Measurements from ENCODE around the gene ZNF43. TPM values are rescaled to one million over a fixed set of nuclear protein-coding genes. Genes with fewer than 3 reads are reported as not detected.
"Not testable (repeated sequence)": the region's sequence is repeated elsewhere in the genome, so short reads cannot be mapped to it uniquely, and the experiment has no call there.

The ZNF43 gene
- total and polyA plus RNA-seq, 8 donors = 3.6 to 13.3 (median 6.8) TPM

DNA sequence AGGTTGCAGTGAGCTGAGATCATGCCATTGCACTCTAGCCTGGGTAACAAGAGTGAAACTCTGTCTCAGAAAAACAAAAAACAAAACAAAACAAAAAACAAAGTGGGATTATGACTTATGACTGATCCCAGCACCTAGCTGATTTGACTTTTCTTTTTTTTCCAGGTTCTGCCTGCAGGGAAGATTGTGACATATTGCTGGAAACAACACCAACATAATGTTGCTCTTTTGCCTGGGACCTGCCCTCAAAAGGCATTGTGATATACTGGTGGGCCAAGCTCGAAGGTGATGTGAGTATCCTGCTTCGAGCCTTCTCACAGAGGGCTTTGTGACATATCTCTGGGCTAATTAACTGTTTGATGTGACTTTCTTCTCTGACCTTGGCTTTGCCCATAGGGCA lies 42.0 kb upstream of the ZNF43 start:
- FAIRE-seq = no peak
- Histone ChIP-seq H3K4me3 (no peak overlapping the region), H3K36me3 (no peaks in the 10 kb centered on the region), H3K9me3 (no peaks in the 10 kb centered on the region), H3K27ac (no peak overlapping the region), H3K27me3 (no peaks in the 10 kb centered on the region), H3K4me1 (no peaks in the 10 kb centered on the region)
- no peak for ATAC-seq
- WGBS, 2 donors = 68 to 76% methylated on average over 2 of the region's 2 CpGs
- intact Hi-C loops (cut with DNase I) = no loop called here
- TF ChIP-seq, protein P1, sequence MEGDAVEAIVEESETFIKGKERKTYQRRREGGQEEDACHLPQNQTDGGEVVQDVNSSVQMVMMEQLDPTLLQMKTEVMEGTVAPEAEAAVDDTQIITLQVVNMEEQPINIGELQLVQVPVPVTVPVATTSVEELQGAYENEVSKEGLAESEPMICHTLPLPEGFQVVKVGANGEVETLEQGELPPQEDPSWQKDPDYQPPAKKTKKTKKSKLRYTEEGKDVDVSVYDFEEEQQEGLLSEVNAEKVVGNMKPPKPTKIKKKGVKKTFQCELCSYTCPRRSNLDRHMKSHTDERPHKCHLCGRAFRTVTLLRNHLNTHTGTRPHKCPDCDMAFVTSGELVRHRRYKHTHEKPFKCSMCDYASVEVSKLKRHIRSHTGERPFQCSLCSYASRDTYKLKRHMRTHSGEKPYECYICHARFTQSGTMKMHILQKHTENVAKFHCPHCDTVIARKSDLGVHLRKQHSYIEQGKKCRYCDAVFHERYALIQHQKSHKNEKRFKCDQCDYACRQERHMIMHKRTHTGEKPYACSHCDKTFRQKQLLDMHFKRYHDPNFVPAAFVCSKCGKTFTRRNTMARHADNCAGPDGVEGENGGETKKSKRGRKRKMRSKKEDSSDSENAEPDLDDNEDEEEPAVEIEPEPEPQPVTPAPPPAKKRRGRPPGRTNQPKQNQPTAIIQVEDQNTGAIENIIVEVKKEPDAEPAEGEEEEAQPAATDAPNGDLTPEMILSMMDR (IDR thresholded peaks at IDR 0.05) = no peak
- DNase-seq = no peak

DNA sequence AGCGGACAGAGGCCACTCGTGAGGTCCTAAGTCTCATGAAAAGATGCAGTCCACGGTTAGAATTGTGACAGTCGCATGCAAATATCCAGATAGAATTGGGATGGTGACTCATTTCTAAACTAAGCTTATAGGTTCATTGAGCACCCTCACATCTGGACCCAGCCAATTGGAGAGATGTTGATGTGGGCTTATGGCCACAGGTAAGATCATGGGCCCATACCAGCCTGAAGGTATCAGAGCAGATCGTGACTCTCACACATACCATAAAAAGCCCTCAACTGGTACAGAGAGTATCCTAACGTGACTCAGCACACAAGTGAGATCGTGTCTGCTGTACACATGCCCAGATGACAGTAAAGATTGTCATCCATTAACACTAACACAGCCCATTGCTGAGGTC lies 40.6 kb upstream of the ZNF43 start:
- H3K27me3 ChIP-seq; H3K4me1 ChIP-seq; H3K27ac ChIP-seq; ATAC-seq; H3K36me3 ChIP-seq; DNase-seq; H3K4me3 ChIP-seq; H3K9me3 ChIP-seq; FAIRE-seq; intact Hi-C loops (cut with DNase I): not testable (repeated sequence)
- WGBS, 2 donors = 73 to 78% methylated on average over 7 of the region's 7 CpGs

DNA sequence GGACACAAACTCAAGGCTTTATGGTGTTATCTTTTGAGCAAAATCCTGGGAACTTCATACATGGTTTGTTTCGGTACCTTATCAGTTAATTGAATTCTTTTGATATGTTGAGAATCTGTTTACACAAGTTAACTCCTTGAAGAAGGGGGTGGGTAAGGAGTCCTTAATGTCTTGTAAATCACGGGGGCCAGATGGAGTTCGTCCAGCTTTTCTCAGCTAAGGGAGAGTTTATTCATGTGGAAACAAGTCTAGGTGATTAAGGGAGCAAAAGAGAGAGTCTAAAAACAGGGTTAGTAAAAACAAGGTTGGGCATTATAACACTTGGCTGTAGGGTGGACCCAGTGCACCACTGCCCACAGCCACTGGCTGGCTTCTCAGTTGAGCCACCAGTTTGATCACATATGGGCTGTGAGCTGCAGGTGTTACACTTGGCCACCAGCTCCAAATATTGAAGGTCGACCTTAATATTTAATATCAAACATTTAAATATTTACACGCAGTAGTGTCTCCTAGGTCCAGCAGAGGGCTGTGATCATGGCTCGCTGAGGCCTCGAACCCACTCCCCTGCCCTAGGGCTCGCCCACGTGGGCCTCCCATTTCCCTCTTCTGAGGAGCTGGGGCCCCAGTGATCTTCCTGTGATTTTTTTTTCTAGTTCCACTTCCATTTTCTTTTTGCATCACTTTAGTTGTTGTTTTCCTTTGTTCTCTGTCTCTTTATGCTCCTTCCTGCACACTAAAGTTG lies 21.0 kb upstream of the ZNF43 start:
- DNase-seq (no peak), ATAC-seq (peak in 1 of 4 donors; percentile 46), FAIRE-seq (no peak)
- Histone ChIP-seq H3K4me1 (peaks cover 0 to 3% (median 0%) of the 10 kb centered on the region in 3 donors), H3K27me3 (no peaks in the 10 kb centered on the region), H3K9me3 (no peaks in the 10 kb centered on the region), H3K4me3 (no peak overlapping the region), H3K27ac (no peak overlapping the region), H3K36me3 (no peaks in the 10 kb centered on the region)
- WGBS, 2 donors = 35 to 36% methylated on average over 9 of the region's 9 CpGs
- TF ChIP-seq, protein P1 (IDR thresholded peaks at IDR 0.05) = no peak
- intact Hi-C loops (cut with DNase I) = no loop called here

DNA sequence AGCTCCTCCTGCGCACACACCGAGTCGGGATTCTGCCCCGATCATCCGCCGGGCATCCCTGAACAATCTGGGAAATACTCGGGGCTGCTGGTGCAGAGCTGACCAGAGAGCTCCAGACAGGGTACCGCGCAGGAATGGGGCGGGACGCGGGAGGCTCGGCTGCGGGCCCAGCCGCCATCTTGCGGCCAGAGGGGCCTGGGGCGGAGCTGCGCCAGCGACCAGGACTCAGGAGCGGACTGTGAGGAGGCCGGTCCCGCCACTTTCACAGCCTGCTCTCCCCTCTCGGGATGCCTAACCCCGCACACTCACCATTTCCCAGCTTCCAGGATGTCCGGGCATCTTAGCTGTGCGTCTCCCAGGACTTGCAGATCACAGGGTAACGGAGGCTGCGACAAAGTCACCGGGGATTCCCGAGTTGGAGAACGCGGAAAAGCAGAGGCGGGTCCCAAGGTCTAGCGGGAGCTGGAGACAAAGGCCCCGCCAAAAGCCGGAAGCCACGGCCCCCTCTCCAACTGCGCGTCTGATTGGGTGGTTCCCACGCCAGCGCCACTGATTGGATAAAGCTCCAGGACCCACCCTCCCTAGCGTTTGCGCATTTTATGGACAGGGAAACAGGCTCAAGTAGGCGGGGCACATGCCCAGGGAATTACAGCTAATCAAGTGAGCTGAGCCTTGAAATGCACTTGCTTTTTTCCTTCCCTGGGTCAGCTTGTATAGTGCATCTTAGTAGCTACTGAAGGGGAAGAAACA lies 15.8 kb upstream of the ZNF43 start:
- WGBS, 2 donors = 0 to 1% methylated on average over 43 to 44 of the region's 44 CpGs
- TF ChIP-seq, protein P1 (IDR thresholded peaks at IDR 0.05) = no peak
- FAIRE-seq (peak; percentile 91), ATAC-seq (peak; percentile 98 to 100 (median 100)), DNase-seq (peak; percentile 90 to 96 (median 92))
- peaks cover 0 to 3% (median 0%) of the 10 kb centered on the region in 3 donors for H3K4me1 ChIP-seq
- peak overlapping the region; percentile 68 to 87 (median 74) for H3K4me3 ChIP-seq
- intact Hi-C loops (cut with DNase I) = no loop called here
- H3K27ac ChIP-seq = peak overlapping the region; percentile 53 to 87 (median 62)
- H3K36me3 ChIP-seq = no peaks in the 10 kb centered on the region
- no peaks in the 10 kb centered on the region for H3K27me3 ChIP-seq
- H3K9me3 ChIP-seq = no peaks in the 10 kb centered on the region

DNA sequence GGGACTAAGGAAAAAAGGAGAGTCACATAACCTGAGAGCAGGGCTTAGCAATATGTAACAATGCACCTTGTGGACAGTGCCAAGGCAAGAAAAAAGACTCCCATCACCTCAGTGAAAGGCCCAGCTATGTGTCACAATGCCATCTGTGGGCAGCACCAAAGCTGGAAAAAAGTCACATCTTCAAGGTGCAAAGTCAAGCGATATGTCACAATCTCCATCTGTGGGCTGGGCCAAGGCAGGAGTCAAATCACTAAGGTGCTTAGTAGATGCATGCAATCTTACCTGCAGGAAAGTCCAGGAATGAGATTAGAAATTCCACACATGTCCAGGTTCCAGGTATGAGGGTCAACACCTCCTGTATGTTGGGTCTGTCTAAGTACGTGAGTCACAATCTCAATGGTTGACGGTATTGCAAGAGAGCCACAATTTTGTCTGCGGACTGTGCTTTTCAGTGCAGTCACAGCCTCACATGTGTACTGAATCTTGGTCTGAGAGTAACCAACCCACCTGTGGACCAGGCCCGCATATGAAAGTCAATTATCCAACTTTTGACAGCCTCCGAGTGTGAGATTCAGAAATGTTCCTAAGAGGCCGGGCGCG lies 14.8 kb upstream of the ZNF43 start:
- FAIRE-seq (no peak), DNase-seq (no peak), ATAC-seq (no peak)
- intact Hi-C loops (cut with DNase I) = no loop called here
- Histone ChIP-seq H3K9me3 (no peaks in the 10 kb centered on the region), H3K4me1 (peaks cover 0 to 3% (median 0%) of the 10 kb centered on the region in 3 donors), H3K27ac (no peak overlapping the region), H3K36me3 (no peaks in the 10 kb centered on the region), H3K27me3 (no peaks in the 10 kb centered on the region), H3K4me3 (peak overlapping the region in 2 of 4 donors; percentile 75 to 87)
- 58 to 61% methylated on average over 9 of the region's 9 CpGs for WGBS, 2 donors
- TF ChIP-seq, protein P1 (IDR thresholded peaks at IDR 0.05) = no peak

Measured in pancreas (tissue), 10 donors.